ENCODE data around the gene RNF112.
"Not testable (repeated sequence)": the region's sequence is repeated elsewhere in the genome, so short reads cannot be mapped to it uniquely, and the experiment has no call there.

Gene RNF112

GRCh38 chr17:19415806-19416775 is 5.1 kb downstream of the RNF112 start:
- DNase-seq = no peak

GRCh38 chr17:19417611-19418010 is 6.6 kb downstream of the RNF112 start:
- DNase-seq = no peak

DNA sequence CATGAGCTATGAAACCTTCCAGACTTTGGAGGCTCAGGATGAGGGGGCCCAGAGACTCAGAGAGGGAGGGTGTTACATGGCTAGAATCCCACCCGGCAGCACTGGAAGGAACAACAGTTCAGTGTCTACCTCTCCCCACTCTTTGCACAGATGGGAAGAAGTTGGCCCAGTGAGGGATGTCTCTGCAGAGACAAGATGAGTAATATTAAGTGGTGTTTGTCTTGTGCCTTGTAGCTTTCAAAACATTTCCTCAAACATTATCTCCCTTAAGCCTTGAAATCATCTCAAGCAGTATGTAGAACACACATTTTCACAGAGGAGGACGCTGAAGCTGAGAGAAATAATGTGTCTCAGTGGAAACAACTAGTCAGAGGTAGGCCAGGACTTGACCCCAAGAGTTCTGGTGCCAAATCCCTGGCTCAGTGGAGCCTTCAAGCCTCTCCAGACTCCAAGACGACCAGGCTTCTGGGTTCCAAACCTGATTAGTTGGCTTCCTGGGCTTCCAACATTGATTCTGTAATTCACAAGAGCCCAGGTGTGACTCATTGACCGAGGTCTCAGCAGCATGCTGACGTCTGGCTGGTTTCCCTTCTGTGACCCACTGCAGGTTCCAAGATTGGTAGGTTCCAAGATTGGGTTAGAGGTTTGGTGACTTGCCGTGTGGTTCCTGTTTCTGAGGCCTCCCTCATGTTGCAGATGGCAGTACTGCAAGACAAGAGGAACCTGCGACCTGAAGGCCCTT is 7.4 kb downstream of the RNF112 start:
- DNase-seq = no peak

- DNase-seq = no peak
Measured at GRCh38 chr17:19421219-19421618, 10.2 kb downstream of the RNF112 start.

DNA sequence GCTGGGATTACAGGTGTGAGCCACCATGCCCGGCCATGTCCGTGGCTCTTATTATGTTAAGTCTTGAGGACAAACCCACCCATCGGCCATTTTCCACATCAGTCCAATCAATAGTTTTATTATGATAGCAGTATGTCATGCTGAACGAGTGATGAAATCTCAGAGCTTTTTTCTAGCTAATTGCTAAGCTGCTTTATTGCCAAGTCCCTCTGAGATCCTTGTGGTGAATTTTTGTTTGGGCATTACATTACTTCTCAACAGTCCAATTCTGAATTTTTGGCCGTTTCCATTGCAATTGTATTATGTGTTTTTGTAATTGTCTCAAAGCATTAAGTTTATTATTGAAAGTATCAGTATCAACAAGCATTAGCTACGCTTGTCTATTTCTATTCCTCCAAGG is 10.9 kb downstream of the RNF112 start:
- no peak for DNase-seq

- DNase-seq = no peak
Measured at GRCh38 chr17:19424934-19425868, 14.2 kb downstream of the RNF112 start.

GRCh38 chr17:19426631-19427030 is 15.6 kb downstream of the RNF112 start:
- DNase-seq = no peak

GRCh38 chr17:19431691-19432090 is 20.7 kb downstream of the RNF112 start:
- DNase-seq = no peak

GRCh38 chr17:19433255-19433654 is 22.2 kb downstream of the RNF112 start:
- DNase-seq = no peak

DNA sequence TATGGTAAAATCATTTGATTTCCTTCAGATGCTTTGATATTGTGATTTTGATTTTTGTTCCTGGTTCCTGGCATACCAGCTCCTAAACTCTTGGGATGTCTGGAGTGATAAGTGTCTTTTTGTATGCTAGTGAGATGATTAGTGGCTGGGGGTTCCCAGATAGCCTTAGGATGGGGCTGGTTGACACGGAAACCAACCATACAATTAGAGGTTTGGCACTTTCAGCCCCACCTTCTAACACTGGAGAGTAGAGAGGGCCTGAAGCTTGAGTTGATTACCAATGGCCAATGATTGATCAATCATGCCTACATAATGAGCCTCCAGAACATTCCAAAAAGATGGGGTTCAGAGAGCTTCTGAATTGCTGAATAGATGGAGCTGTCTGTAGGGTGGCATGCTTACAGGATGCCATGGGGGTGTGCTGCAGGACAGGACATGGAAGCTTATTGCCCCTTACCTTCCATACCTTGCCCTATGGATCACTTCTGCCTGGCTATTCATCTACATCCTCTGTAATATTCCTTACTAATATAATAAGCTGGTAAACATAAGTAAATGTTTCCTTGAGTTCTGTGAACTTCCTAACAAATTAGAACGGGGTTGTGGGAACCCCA is 22.8 kb downstream of the RNF112 start:
- DNase-seq = no peak

GRCh38 chr17:19440421-19440820 is 29.4 kb downstream of the RNF112 start:
- DNase-seq = no peak

GRCh38 chr17:19441288-19441687 is 30.3 kb downstream of the RNF112 start:
- DNase-seq = not testable (repeated sequence)

DNA sequence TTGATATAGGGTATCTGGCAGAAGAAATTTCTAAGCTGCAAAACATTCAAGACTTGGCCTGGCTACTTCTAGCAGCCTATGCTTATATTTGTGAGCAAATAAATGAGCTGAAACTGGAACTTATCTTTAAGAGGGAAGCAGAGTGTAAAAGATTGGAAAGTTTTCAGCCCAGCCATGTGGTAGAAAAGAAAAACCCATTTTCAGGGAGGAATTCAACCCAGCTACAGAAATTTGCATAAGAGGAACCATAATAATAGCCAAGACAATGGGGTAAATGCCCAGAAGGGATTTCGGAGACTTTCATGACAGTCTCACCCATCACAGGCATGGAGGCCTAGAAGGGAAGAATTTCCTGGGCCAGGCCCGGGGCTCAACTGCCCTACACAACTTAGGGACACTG is 31.7 kb downstream of the RNF112 start:
- DNase-seq = no peak

DNA sequence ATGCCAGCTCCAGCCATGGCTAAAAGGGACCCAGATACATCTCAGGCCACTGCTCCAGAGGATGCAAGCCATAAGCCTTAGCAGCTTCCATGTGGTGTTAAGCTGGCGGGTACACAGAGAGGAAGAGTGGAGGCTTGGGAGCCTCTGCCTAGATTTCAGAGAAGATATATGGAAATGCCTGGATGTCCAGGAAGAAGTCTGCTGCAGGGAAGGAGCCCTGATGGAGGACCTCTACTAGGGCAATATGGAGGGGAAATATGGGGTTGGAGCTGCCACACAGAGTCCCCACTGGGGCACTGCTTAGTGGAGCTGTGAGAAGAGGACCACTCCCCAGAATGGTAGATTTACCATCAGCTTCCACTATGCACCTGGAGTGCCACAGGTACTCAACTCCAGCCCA is 32.1 kb downstream of the RNF112 start:
- no peak for DNase-seq

- DNase-seq = no peak
Measured at GRCh38 chr17:19445105-19445504, 34.1 kb downstream of the RNF112 start.

GRCh38 chr17:19446577-19446976 is 35.5 kb downstream of the RNF112 start:
- DNase-seq = not testable (repeated sequence)

- DNase-seq = peak; percentile 49
Measured at GRCh38 chr17:19447085-19447583, 36.1 kb downstream of the RNF112 start.

DNA sequence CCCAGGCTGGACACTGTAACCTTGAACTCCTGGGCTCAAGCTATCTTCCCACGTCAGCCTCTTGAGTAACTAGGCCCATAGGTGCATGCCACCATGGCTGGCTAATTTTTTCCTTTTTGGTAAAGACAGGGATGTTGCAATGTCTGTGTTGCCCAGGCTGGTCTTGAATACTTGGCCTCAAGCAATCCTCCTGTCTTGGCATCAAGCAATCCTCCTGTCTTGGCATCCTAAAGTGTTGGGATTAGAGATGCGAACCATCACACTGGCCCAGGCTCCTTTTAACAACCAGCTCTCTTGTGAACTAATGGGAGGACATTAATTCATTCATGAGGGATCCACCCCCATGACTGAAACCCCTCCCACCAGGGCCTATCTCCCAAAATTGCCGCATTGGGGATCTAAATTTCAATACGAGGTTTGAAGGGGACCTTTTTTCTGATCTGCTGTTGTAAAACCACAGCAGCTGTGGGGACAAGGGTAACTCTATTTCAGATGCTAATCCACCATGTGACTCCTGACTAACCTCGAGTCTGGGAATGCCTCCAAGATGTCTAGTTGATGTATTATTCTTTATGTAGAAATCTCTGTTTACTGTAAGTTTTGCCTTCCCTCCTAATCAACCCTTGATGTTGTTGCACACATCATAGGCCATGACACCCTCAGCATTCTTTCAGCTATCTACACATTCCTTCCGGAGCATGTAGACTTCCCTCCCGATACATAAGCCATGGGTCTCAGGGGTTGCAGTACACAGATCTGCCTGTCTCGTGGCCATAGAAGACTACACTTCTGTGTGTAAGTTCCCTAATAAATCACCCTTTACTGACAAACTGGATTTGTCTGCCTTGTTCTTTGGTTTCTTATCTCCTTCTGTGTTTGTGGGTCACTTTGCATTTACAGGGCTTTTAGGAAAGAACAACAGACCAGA is 37.6 kb downstream of the RNF112 start:
- no peak for DNase-seq

GRCh38 chr17:19449656-19450055 is 38.6 kb downstream of the RNF112 start:
- DNase-seq = no peak

GRCh38 chr17:19453296-19453695 is 42.3 kb downstream of the RNF112 start:
- no peak for DNase-seq

DNA sequence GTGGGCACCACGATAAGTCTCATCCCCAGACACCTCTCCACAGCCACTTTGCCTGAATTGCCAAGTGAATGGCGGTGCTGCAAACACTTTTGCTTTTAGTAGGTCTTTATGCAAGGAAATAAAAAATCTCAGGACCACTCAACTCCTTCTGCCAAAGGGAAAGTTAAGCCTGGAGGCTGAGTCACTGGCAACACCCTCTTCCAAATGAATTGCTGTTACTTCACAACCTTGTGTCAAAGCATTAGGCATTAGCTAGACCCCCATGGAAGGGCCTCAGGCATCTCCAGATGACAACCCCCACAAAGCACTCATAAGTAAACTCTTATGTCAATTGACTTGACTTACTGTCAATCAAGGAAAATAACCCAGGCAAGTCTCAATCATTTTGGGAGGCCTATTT is 43.0 kb downstream of the RNF112 start:
- DNase-seq = no peak

All from GOT3 (cell line).